Ovary (tissue), 9 donors: ENCODE measurements around the gene AOPEP. TPM values are rescaled to one million over a fixed set of nuclear protein-coding genes. Genes with fewer than 3 reads are reported as not detected.

Source experiments
- DNase-seq, 5 donors: peaks; one replicate each; pipeline ENCODE4 v3.0.0-alpha.2; 2019 to 2020
- H3K27ac ChIP-seq, 2 donors: fragments of 200-600 bp; one replicate each; pipeline versions ENCODE4 v1.5.1 to v1.8.0; 2019 to 2022
- H3K27me3 ChIP-seq: fragments of 200-600 bp; one replicate; pipeline ENCODE4 v1.8.0; 2022
- H3K36me3 ChIP-seq: fragments of 200-600 bp; sonication (generic); one replicate; pipeline ENCODE4 v1.5.1; 2019
- H3K4me1 ChIP-seq: one replicate; pipeline ENCODE4 v1.8.1; 2013; ENCODE audit warnings: mild to moderate bottlenecking, moderate library complexity; ENCODE audit not compliant: insufficient read depth
- H3K4me3 ChIP-seq: fragments of 200-600 bp; sonication (generic); one replicate; pipeline ENCODE4 v1.5.1; 2017
- H3K9me3 ChIP-seq, 2 donors: fragments of 200-600 bp in 1 of 2; sonication (generic) in 1 of 2; one replicate each; pipeline versions ENCODE4 v1.5.1 to v1.8.1; 2013 to 2019; ENCODE audit warnings: mild to moderate bottlenecking in 1 of 2, moderate library complexity in 1 of 2
- EP300 ChIP-seq: sonication (generic); formaldehyde crosslinking; IDR thresholded peaks from one replicate; pipeline ENCODE4 v1.6.1; 2017; ENCODE audit warnings: antibody characterized with exemption
- POLR2A ChIP-seq: fragments of 450-650 bp; IDR thresholded peaks from one replicate; pipeline ENCODE4 v1.6.1; 2017; ENCODE audit warnings: antibody characterized with exemption, mild to moderate bottlenecking, moderate library complexity
- WGBS, 3 donors: extraction: QIAGEN DNeasy Blood & Tissue Kit in 1 of 3; methylation state at CpG; one replicate each; pipeline versions ENCODE4 v1.1.5 to v1.1.7; 2013 to 2017; 5-methylcytosine and 5-hydroxymethylcytosine counted together
- intact Hi-C, 4 donors: fragments of 100-400 bp; cut with DNase I; formaldehyde crosslinking; loops; one replicate each; pipeline versions ENCODE4 v1.11.0 to v1.15.1; 2022 to 2023
- polyA plus RNA-seq, 2 donors: library from polyadenylated mRNA; stranded (reverse); fragments of 200-250 nt in 1 of 2; fragments of 350-450 nt in 1 of 2; fragmentation: Illumina TruSeq in 1 of 2; extraction: RNeasy Lipid Tissue Mini Kit (QIAGEN cat#74804) in 1 of 2; gene quantifications; one replicate each; pipeline ENCODE4 v1.2.3, GENCODE V29; 2013 to 2014
- total RNA-seq, 7 donors: library from RNA; depleted of rRNA in 2 of 7; stranded (reverse); fragments of >200 nt in 2 of 7; fragmentation: NEBNext Ultra II Directional in 3 of 7; extraction: Animal tissue kit (Norgen Biotek cat#: 25700) in 3 of 7; gene quantifications; one replicate each; pipeline versions ENCODE4 v1.1.0 to v1.2.4, GENCODE V29; 2016 to 2023
- TF ChIP-seq, protein P1 (sequence below), 3 donors: fragments of 450-650 bp in 2 of 3; fragments of 200-600 bp in 1 of 3; IDR thresholded peaks; one replicate each; pipeline versions ENCODE4 v1.5.1 to v1.8.0; 2016 to 2022; ENCODE audit warnings: antibody characterized with exemption in 3 of 3, mild to moderate bottlenecking in 1 of 3
- donor health status: DM: no; HTN: no; CAD: no; lungs with moderate emphysema.
- donor health status: DM: no; HTN: no; CAD: no.
- donor health status: Bipolar disorder and iron deficiency.
- donor health status: DM: yes; HTN: yes; CAD: no.
- donor health status: DM: no; HTN: no; CAD: no.
- donor health status: DM: yes; HTN: yes; CAD: no.

Gene AOPEP
- total and polyA plus RNA-seq, 9 donors: 40.0 to 141 (median 82.1) TPM

DNA sequence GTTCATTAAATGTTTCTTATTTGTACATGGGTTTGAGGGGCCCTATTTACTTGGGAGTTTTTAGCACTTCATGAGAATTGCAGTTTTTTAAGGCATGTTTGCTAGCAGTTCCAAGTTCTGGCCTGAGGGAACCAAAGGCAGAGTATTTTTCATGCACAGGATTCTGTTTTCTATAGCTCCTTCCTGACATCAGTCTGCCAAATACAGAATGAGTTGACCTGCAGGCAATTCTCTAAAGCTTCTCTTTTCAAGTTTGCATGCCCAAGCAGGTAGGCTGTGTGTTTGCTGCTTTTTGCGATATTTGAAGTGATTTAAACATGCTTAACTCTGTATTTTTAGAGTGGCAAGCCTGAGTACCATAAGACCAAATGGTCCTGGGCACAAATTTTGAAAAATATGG is 75.8 kb downstream of the AOPEP start:
- Histone ChIP-seq H3K27ac (no peak overlapping the region), H3K27me3 (no peaks in the 10 kb centered on the region), H3K4me3 (no peak overlapping the region), H3K36me3 (no peaks in the 10 kb centered on the region), H3K9me3 (no peaks in the 10 kb centered on the region), H3K4me1 (peaks cover 12% of the 10 kb centered on the region)
- intact Hi-C loops: no loop called here
- no peak for DNase-seq
- TF ChIP-seq, protein P1, sequence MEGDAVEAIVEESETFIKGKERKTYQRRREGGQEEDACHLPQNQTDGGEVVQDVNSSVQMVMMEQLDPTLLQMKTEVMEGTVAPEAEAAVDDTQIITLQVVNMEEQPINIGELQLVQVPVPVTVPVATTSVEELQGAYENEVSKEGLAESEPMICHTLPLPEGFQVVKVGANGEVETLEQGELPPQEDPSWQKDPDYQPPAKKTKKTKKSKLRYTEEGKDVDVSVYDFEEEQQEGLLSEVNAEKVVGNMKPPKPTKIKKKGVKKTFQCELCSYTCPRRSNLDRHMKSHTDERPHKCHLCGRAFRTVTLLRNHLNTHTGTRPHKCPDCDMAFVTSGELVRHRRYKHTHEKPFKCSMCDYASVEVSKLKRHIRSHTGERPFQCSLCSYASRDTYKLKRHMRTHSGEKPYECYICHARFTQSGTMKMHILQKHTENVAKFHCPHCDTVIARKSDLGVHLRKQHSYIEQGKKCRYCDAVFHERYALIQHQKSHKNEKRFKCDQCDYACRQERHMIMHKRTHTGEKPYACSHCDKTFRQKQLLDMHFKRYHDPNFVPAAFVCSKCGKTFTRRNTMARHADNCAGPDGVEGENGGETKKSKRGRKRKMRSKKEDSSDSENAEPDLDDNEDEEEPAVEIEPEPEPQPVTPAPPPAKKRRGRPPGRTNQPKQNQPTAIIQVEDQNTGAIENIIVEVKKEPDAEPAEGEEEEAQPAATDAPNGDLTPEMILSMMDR (IDR thresholded peaks at IDR 0.05): no peak
- TF ChIP-seq POLR2A: no peak
- TF ChIP-seq EP300: no peak
- WGBS, 3 donors: 95 to 97% (median 96%) methylated on average over 1 of the region's 1 CpG

DNA sequence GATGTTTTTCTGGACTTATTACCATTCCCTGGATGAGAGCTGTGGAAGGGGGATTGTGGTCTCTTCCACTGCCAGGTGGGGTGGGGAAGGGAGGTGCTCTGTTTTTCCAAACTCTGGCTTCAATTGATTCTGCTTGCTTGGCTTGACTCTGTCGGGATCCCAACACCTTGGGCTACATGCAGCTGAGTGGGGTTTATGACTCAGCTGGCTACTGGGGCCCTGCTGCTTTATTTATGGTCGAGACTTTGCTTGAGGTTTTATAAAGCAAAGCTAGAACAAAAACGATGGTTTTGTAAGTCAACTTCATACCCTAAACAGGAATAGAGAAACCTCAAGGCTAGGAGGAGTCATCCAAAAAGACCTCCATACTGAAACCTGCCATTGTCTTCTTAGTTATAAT is 76.3 kb downstream of the AOPEP start:
- Histone ChIP-seq H3K4me1 (peaks cover 12% of the 10 kb centered on the region), H3K9me3 (no peaks in the 10 kb centered on the region), H3K27me3 (no peaks in the 10 kb centered on the region), H3K27ac (no peak overlapping the region), H3K4me3 (no peak overlapping the region), H3K36me3 (no peaks in the 10 kb centered on the region)
- intact Hi-C loops: no loop called here
- WGBS, 3 donors: 57 to 64% (median 58%) methylated on average over 3 of the region's 3 CpGs
- TF ChIP-seq, protein P1 (IDR thresholded peaks at IDR 0.05): no peak
- TF ChIP-seq POLR2A: no peak
- DNase-seq: no peak

DNA sequence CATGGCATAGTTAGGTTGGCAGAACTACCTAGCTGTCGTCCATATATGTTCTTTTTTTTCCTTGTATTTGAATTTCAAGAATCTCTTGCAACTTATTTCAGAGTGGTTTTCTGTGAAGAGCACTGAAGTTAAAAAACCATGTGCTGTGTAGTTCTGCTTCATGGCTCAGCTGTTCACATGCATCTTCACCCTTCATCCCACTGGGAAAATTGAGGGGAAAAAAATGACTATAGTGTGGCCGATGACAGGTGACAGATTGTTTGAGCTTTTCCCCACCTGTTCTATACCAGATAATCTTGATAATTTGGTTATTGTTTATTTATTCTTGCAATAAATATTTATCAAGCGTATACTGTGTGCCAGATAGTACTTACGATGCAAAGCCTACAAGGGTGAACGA is 77.8 kb downstream of the AOPEP start:
- H3K36me3 ChIP-seq: no peaks in the 10 kb centered on the region
- no peaks in the 10 kb centered on the region for H3K27me3 ChIP-seq
- no peaks in the 10 kb centered on the region for H3K9me3 ChIP-seq
- intact Hi-C loops: no loop called here
- 87 to 97% (median 96%) methylated on average over 5 of the region's 5 CpGs for WGBS, 3 donors
- peaks cover 13% of the 10 kb centered on the region for H3K4me1 ChIP-seq
- H3K4me3 ChIP-seq: no peak overlapping the region
- TF ChIP-seq, protein P1 (IDR thresholded peaks at IDR 0.05): no peak
- no peak for TF ChIP-seq POLR2A
- no peak for DNase-seq
- H3K27ac ChIP-seq: no peak overlapping the region

DNA sequence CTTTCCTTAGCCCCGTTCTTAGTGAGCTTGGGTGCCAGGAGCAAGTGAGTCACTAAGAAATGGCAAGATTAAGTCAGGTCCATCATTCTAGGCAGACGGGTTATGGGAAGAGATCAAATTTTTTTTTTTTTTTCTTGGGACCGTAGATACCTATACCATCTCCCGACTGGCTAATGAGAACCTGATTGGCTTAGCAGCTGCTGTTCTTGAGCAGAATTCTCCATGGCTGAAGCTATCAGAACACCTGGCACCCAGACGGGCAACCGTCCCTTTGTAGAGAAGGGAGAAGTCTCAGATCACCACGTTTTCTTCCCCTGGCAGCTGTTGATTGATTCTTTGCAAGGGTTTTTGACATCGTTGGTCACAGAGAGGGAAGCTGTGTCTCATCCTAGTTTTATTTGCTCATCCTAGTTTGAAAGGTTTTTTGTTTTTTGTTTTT is 78.6 kb downstream of the AOPEP start:
- H3K27me3 ChIP-seq: no peaks in the 10 kb centered on the region
- TF ChIP-seq, protein P1 (IDR thresholded peaks at IDR 0.05): no peak
- TF ChIP-seq POLR2A: no peak
- no peak for TF ChIP-seq EP300
- intact Hi-C loops: no loop called here
- H3K4me1 ChIP-seq: peaks cover 12% of the 10 kb centered on the region
- 90 to 93% (median 92%) methylated on average over 8 of the region's 8 CpGs for WGBS, 3 donors
- DNase-seq: no peak
- no peaks in the 10 kb centered on the region for H3K9me3 ChIP-seq
- H3K36me3 ChIP-seq: no peaks in the 10 kb centered on the region
- H3K27ac ChIP-seq: no peak overlapping the region
- H3K4me3 ChIP-seq: no peak overlapping the region

DNA sequence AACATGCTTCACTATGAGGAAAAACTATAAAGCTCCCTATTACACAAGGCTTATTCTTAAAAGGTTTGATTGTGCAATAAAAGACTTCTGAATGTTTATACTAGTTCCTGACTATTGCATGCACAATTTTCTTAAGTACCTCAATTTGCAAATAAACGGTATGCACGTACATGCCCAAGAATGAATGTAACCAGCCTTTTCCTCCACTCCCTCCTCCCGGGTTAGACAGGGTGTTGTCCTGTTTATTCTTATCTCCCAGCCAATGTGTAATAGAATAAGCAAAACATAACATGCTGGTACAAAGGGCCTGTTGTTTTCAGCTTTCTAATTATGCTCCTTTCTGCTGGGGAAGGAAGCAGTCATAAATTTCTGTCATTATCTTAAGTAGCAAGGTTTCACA is 79.1 kb downstream of the AOPEP start:
- 10 to 13% (median 13%) methylated on average over 3 of the region's 3 CpGs for WGBS, 3 donors
- intact Hi-C loops: no loop called here
- no peak for DNase-seq

More for the DNA sequence above, 79.1 kb downstream of the AOPEP start:
- Histone ChIP-seq H3K27ac (no peak overlapping the region), H3K4me1 (peaks cover 12% of the 10 kb centered on the region), H3K36me3 (no peaks in the 10 kb centered on the region), H3K9me3 (no peaks in the 10 kb centered on the region), H3K27me3 (no peaks in the 10 kb centered on the region), H3K4me3 (no peak overlapping the region)
- TF ChIP-seq POLR2A (no peak), EP300 (no peak)
- TF ChIP-seq, protein P1 (IDR thresholded peaks at IDR 0.05): no peak
